Thyroid gland (tissue), 4 donors: ENCODE results near the gene RPP25L.

Source experiments
- POLR2A ChIP-seq, 2 donors: fragments of 450-650 bp; IDR thresholded peaks; one replicate each; pipeline ENCODE4 v1.6.1; 2017; ENCODE audit warnings: antibody characterized with exemption in 2 of 2, mild to moderate bottlenecking in 2 of 2, moderate library complexity in 1 of 2
- TF ChIP-seq, protein P1 (sequence below), 6 experiments: fragments of 200-600 bp in 3 of 6; fragments of 450-650 bp in 3 of 6; sonication (generic) in 3 of 6; IDR thresholded peaks; one replicate each; pipeline ENCODE4 v1.5.1; 2016 to 2019; ENCODE audit warnings: antibody characterized with exemption in 6 of 6, mild to moderate bottlenecking in 2 of 6, inconsistent platforms in 1 of 6, moderate library complexity in 1 of 6

DNA sequence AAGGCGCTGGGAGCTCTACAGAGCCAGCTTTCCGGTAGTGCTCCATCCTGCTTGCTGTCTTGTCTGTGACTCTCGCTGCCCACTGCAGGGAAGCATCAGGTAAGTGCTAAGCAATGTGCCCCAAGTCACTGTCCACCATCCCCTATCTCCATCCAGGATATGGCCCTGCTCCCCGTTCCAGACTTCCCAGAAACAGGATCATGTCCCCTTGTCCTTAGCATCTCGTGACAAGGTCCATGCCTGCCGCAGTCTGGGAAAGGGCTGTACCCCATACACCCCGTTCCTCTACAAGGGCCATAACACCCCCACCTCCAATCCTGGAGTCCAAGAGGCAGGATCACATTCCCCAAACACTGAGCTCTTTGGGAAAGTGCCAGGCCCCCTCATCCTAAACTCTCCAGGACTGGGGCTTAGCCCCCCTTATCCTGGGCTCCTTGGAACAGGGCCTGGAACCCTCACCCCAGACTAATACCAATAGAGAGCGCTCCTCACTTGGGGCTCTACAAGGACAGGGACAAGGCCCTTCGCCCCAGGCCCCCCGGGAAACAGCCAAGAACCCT, 566 bp downstream of the RPP25L start:
- TF ChIP-seq, protein P1, sequence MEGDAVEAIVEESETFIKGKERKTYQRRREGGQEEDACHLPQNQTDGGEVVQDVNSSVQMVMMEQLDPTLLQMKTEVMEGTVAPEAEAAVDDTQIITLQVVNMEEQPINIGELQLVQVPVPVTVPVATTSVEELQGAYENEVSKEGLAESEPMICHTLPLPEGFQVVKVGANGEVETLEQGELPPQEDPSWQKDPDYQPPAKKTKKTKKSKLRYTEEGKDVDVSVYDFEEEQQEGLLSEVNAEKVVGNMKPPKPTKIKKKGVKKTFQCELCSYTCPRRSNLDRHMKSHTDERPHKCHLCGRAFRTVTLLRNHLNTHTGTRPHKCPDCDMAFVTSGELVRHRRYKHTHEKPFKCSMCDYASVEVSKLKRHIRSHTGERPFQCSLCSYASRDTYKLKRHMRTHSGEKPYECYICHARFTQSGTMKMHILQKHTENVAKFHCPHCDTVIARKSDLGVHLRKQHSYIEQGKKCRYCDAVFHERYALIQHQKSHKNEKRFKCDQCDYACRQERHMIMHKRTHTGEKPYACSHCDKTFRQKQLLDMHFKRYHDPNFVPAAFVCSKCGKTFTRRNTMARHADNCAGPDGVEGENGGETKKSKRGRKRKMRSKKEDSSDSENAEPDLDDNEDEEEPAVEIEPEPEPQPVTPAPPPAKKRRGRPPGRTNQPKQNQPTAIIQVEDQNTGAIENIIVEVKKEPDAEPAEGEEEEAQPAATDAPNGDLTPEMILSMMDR (IDR thresholded peaks at IDR 0.05): no peak
- no peak for TF ChIP-seq POLR2A (IDR thresholded peaks at IDR 0.05)
